K562 (cell line): Measurements from ENCODE around the gene SUPT3H. TPM values are rescaled to one million over a fixed set of nuclear protein-coding genes. Genes with fewer than 3 reads are reported as not detected.

Experiments
- ATAC-seq: fragments of 200-7000 bp; cut with Tn5 transposase; 3 replicates; pipeline ENCODE4 v1.9.1; 2020; ENCODE audit warnings: moderate library complexity
- BruUV-seq: library from RNA; stranded (reverse); fragments of 400-500 nt; replicated peaks from 2 replicates; lab custom pipeline; 2021; lab: Mats Ljungman, UMichigan
- CTCF ChIA-PET: fragments of 300-600 bp; formaldehyde crosslinking; extraction: SDS; loops from one replicate; lab custom pipeline; 2021; ENCODE audit warnings: low intra/inter-chr PET ratio; lab: Yijun Ruan, JAX
- POLR2A ChIA-PET: fragments of 300-600, 350-650 bp; sonication (Branson Sonifier 250); formaldehyde crosslinking; extraction: SDS; loops from one replicate; lab custom pipeline; 2021; ENCODE audit warnings: antibody characterized with exemption, inconsistent platforms; lab: Yijun Ruan, JAX
- DNase-seq, 4 experiments: peaks; one replicate each; pipeline versions ENCODE4 v3.0.0 to v3.0.0-alpha.2; 2011 to 2018; ENCODE audit warnings: low spot score in 3 of 4, mixed read lengths in 3 of 4; ENCODE audit errors: extremely low read depth in 1 of 4
- FAIRE-seq: peaks from 2 replicates; lab custom pipeline; 2011; peaks lifted over from hg19 to GRCh38; lab: Jason Lieb, UNC
- H2AFZ ChIP-seq: 2 replicates; pipeline ENCODE4 v1.6.0; 2011; ENCODE audit warnings: low read depth, low read length, control low read depth, inconsistent platforms
- H3K27ac ChIP-seq: fragments of 200-600 bp; 3 replicates; pipeline ENCODE4 v1.8.0; 2011; ENCODE audit warnings: low read depth, mild to moderate bottlenecking, control low read depth, inconsistent platforms, low read length, moderate library complexity, mixed read lengths; ENCODE audit errors: extremely low read depth
- H3K27me3 ChIP-seq, 2 experiments: fragments of 300-600 bp in 1 of 2; 2 replicates in 1 of 2; 3 replicates in 1 of 2; pipeline versions ENCODE4 v1.6.0 to v1.8.0; 2011; ENCODE audit warnings: inconsistent platforms in 2 of 2, low read length in 2 of 2, mild to moderate bottlenecking in 1 of 2, mixed read lengths in 1 of 2, moderate library complexity in 1 of 2; ENCODE audit not compliant: control insufficient read depth in 2 of 2, insufficient read depth in 2 of 2
- H3K36me3 ChIP-seq: fragments of 300-600 bp; 3 replicates; pipeline ENCODE4 v1.8.0; 2011; ENCODE audit warnings: mild to moderate bottlenecking, low read length, inconsistent platforms; ENCODE audit not compliant: control insufficient read depth, insufficient read depth
- H3K4me1 ChIP-seq, 2 experiments: fragments of 200-600 bp in 1 of 2; replicated peaks in 1 of 2; 2 replicates in 1 of 2; 3 replicates in 1 of 2; pipeline versions ENCODE4 v1.5.1 to v1.8.0; 2011; ENCODE audit warnings: inconsistent platforms in 2 of 2, low read length in 2 of 2, mild to moderate bottlenecking in 1 of 2, mixed read lengths in 1 of 2, moderate library complexity in 1 of 2; ENCODE audit not compliant: control insufficient read depth in 2 of 2, insufficient read depth in 2 of 2
- H3K4me2 ChIP-seq: 2 replicates; pipeline ENCODE4 v1.6.1; 2011; ENCODE audit warnings: low read length, control low read depth, inconsistent platforms, mixed read lengths; ENCODE audit not compliant: insufficient read depth
- H3K4me3 ChIP-seq: fragments of 200-600 bp; sonication (generic), shearing (Covaris generic); 2 replicates; pipeline ENCODE4 v1.5.1; 2016; ENCODE audit warnings: control low read depth, inconsistent platforms
- H3K79me2 ChIP-seq: fragments of 200-600 bp; 3 replicates; pipeline ENCODE4 v1.8.0; 2011; ENCODE audit warnings: low read length, inconsistent platforms; ENCODE audit not compliant: control insufficient read depth, insufficient read depth
- H3K9ac ChIP-seq, 2 experiments: 2 replicates each; pipeline versions ENCODE4 v1.6.0 to v1.6.1; 2011; ENCODE audit warnings: low read depth in 2 of 2, low read length in 2 of 2, control low read depth in 1 of 2, inconsistent platforms in 1 of 2, mild to moderate bottlenecking in 1 of 2, mixed read lengths in 1 of 2; ENCODE audit not compliant: insufficient read depth in 1 of 2
- H3K9me1 ChIP-seq: one replicate; pipeline ENCODE4 v1.6.0; 2011; ENCODE audit warnings: inconsistent platforms, mild to moderate bottlenecking, low read length, moderate library complexity; ENCODE audit not compliant: control insufficient read depth, insufficient read depth
- H3K9me3 ChIP-seq: replicated peaks from 2 replicates; pipeline ENCODE4 v1.5.1; 2011; ENCODE audit warnings: low read depth, low read length, inconsistent platforms; ENCODE audit not compliant: control insufficient read depth, insufficient read depth
- H4K20me1 ChIP-seq: replicated peaks from 2 replicates; pipeline ENCODE4 v1.6.1; 2011; ENCODE audit warnings: low read length, inconsistent platforms, mixed read lengths; ENCODE audit not compliant: control insufficient read depth, insufficient read depth
- C11orf30 ChIP-seq: fragments of 450-650 bp; IDR thresholded peaks from 2 replicates; pipeline ENCODE4 v1.6.1; 2016; ENCODE audit warnings: low read depth, mild to moderate bottlenecking
- MEF2A ChIP-seq: IDR thresholded peaks from 2 replicates; pipeline ENCODE4 v1.6.1; 2011; ENCODE audit warnings: low read depth, mild to moderate bottlenecking, low read length, moderate library complexity; ENCODE audit not compliant: control insufficient read depth
- ZBTB11 ChIP-seq, 3 experiments: fragments of 200-800 bp in 1 of 3; fragments of 250-450 bp in 1 of 3; fragments of 450-650 bp in 1 of 3; sonication (Bioruptor Pico) in 1 of 3; sonication (Bioruptor generic) in 1 of 3; formaldehyde crosslinking in 1 of 3; IDR thresholded peaks; 2 replicates each; pipeline versions ENCODE4 v1.6.1 to v1.8.0; 2016 to 2022; ENCODE audit warnings: mild to moderate bottlenecking in 2 of 3, missing genetic modification characterization in 2 of 3, missing compliant biosample characterization in 1 of 3, moderate library complexity in 1 of 3
- ZNF12 ChIP-seq: sonication (generic); formaldehyde crosslinking; IDR thresholded peaks from 2 replicates; pipeline ENCODE4 v1.4.0; 2020; ENCODE audit warnings: mild to moderate bottlenecking, missing genetic modification reagents
- ZNF316 ChIP-seq: fragments of 450-650 bp; IDR thresholded peaks from 2 replicates; pipeline ENCODE4 v1.6.1; 2016
- ZNF589 ChIP-seq: fragments of 200-800 bp; sonication (Bioruptor generic); IDR thresholded peaks from 2 replicates; pipeline ENCODE4 v1.6.1; 2016; ENCODE audit warnings: low read depth, missing genetic modification characterization, missing compliant biosample characterization
- WGBS: fragments of 100-300 bp; shearing (Covaris generic); methylation state at CpG from one replicate; pipeline ENCODE4 v1.1.6; 2016; ENCODE audit warnings: low coverage, mixed read lengths; ENCODE audit not compliant: insufficient coverage; ENCODE audit errors: missing lambda C conversion rate; 5-methylcytosine and 5-hydroxymethylcytosine counted together
- in situ Hi-C: fragments of 300-500 bp; cut with MboI; formaldehyde crosslinking; loops from 4 replicates; pipeline ENCODE4 v1.15.0; 2018; ENCODE audit warnings: inconsistent platforms, mixed read lengths
- intact Hi-C: fragments of 100-400 bp; cut with micrococcal nuclease; formaldehyde crosslinking; loops from 2 replicates; pipeline ENCODE4 v1.14.2; 2022
- polyA plus RNA-seq, 8 experiments: library from polyadenylated mRNA; depleted of rRNA in 4 of 8; stranded (reverse) in 5 of 8; unstranded in 3 of 8; fragments of >200 nt; fragmentation: Nextera tagmentation in 2 of 8; fragmentation: Illumina TruSeq in 1 of 8; extraction: Ambion mirVana in 2 of 8; extraction: Trizol in 1 of 8; gene quantifications; 2 replicates each; pipeline versions ENCODE4 v1.2.1 to v1.2.3, GENCODE V29; 2011 to 2014; ENCODE audit warnings: inconsistent platforms in 1 of 8, missing spikeins in 1 of 8
- total RNA-seq, 7 experiments: library from RNA; depleted of rRNA in 6 of 7; stranded (reverse); fragments of >200 nt in 6 of 7; fragmentation: Illumina TruSeq in 2 of 7; extraction: Trizol in 2 of 7; gene quantifications; 2 replicates each; pipeline versions ENCODE4 v1.2.1 to v1.2.3, GENCODE V29; 2011 to 2021; ENCODE audit warnings: low replicate concordance in 1 of 7

SUPT3H gene
- total and polyA plus RNA-seq, 9 of the 15 experiments (the other 6 are each of a cell fraction or from before 2014, with no cell fraction given), result 7.2 to 16.3 (median 11.9) TPM

GRCh38 chr6:45160305-45160704 lies 217.4 kb downstream of the SUPT3H start:
- in situ Hi-C loops (no loop called here), intact Hi-C loops (no loop called here)
- H3K9ac ChIP-seq, result no peak overlapping the region
- 78% methylated on average over 4 of the region's 4 CpGs for WGBS
- H3K79me2 ChIP-seq, result no peaks in the 10 kb centered on the region
- no TSS peak for BruUV-seq
- no peak for DNase-seq
- no peak for ATAC-seq
- H3K4me3 ChIP-seq, result no peak overlapping the region
- ChIA-PET POLR2A (interaction anchor here (0.7 kb wide), 1 partner anchor 14 kb away, joined by 3 read pairs; no protein-coding TSS in a partner anchor), CTCF (no interaction called here)
- TF ChIP-seq ZNF316 (peak; percentile 60), ZNF589 (CRISPR knock-in tag) (no peak), C11orf30 (peak; percentile 33; the same call in 1 of the 2 replicates), ZNF12 (CRISPR knock-in tag) (no peak), ZBTB11 (CRISPR knock-in tag; IDR thresholded peaks at IDR 0.05) (no peak), MEF2A (no peak)
- no peak overlapping the region for H3K4me2 ChIP-seq
- H3K36me3 ChIP-seq, result no peaks in the 10 kb centered on the region
- H3K9me1 ChIP-seq, result no peaks in the 10 kb centered on the region
- peaks cover 0 to 12% of the 10 kb centered on the region in 2 experiments; a peak in 3 of 5 replicates for H3K4me1 ChIP-seq
- no peak overlapping the region for H3K27ac ChIP-seq
- no peak overlapping the region for H2AFZ ChIP-seq
- H3K27me3 ChIP-seq, result no peaks in the 10 kb centered on the region
- H3K9me3 ChIP-seq, result no peaks in the 10 kb centered on the region
- FAIRE-seq, result no peak
- H4K20me1 ChIP-seq, result no peaks in the 10 kb centered on the region
